ENCODE measurements around the gene WWC2.
A peak's percentile ranks its signal among the peaks of the same experiment; 100 is the strongest.

WWC2 gene

DNA sequence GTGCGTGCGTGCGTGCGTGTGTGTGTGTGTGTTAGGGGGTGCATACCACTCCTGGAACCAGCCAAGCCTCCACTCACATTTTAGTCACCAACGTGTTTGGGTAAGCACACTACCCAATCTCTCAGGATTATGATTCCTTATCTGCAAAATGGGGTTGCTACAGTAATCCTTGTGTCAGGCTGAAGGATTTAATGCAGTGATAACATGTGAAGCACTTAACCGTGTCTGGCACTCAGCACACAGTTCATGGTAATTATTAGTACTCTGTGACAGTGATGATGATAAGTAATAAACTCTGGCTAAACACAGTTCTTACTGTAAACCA is 163.7 kb downstream of the WWC2 start:
- Histone ChIP-seq H3K4me1 (ENCODE audit: control insufficient read depth, insufficient read depth, low read length) (no peaks in the 10 kb centered on the region), H3K27ac (ENCODE audit: extremely low read depth, low read depth, low read length) (no peak overlapping the region), H3K4me3 (ENCODE audit: low read depth, low read length) (no peak overlapping the region), H3K9me3 (ENCODE audit: control insufficient read depth, insufficient read depth, low read depth, low read length) (no peaks in the 10 kb centered on the region), H3K36me3 (ENCODE audit: control insufficient read depth in 2 of 2, insufficient read depth in 1 of 2, low read length in 2 of 2) (peaks cover 0 to 39% of the 10 kb centered on the region in 2 experiments; a peak in 2 of 3 replicates)
- POLR2A ChIA-PET, result no interaction called here
- no peak for TF ChIP-seq ZNF138 (tag by site-specific recombination; IDR thresholded peaks at IDR 0.05; ENCODE audit: borderline replicate concordance)
- no peak for TF ChIP-seq ZNF404 (tag by site-specific recombination; IDR thresholded peaks at IDR 0.05)
- TF ChIP-seq ZNF510 (tag by site-specific recombination; IDR thresholded peaks at IDR 0.05; ENCODE audit: insufficient replicate concordance), result no peak
- no peak for TF ChIP-seq ZNF148 (tag by site-specific recombination; IDR thresholded peaks at IDR 0.05; ENCODE audit: borderline replicate concordance)
- TF ChIP-seq, protein P1, sequence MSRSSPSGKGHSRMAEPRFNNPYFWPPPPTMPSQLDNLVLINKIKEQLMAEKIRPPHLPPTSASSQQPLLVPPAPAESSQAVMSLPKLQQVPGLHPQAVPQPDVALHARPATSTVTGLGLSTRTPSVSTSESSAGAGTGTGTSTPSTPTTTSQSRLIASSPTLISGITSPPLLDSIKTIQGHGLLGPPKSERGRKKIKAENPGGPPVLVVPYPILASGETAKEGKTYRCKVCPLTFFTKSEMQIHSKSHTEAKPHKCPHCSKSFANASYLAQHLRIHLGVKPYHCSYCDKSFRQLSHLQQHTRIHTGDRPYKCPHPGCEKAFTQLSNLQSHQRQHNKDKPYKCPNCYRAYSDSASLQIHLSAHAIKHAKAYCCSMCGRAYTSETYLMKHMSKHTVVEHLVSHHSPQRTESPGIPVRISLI (tag by site-specific recombination; IDR thresholded peaks at IDR 0.05), result no peak
- TF ChIP-seq ZNF292 (tag by site-specific recombination; IDR thresholded peaks at IDR 0.05; ENCODE audit: borderline replicate concordance, low read depth), result no peak
- no peak for TF ChIP-seq ZBTB44 (tag by site-specific recombination; IDR thresholded peaks at IDR 0.05)
- no peak for TF ChIP-seq ZNF133 (tag by site-specific recombination; IDR thresholded peaks at IDR 0.05)
- TF ChIP-seq ZNF624 (tag by site-specific recombination; IDR thresholded peaks at IDR 0.05), result no peak
- no peak for TF ChIP-seq ZNF707 (tag by site-specific recombination; IDR thresholded peaks at IDR 0.05)
- no peak for TF ChIP-seq KLF16 (tag by site-specific recombination; IDR thresholded peaks at IDR 0.05)
- no peak for TF ChIP-seq ZNF585B (tag by site-specific recombination; IDR thresholded peaks at IDR 0.05)
- TF ChIP-seq KLF9 (tag by site-specific recombination; IDR thresholded peaks at IDR 0.05; ENCODE audit: low read depth), result no peak
- TF ChIP-seq ZNF114 (tag by site-specific recombination; IDR thresholded peaks at IDR 0.05), result no peak
- no peak for TF ChIP-seq ZFP37 (tag by site-specific recombination; IDR thresholded peaks at IDR 0.05)
- TF ChIP-seq ZBTB1 (tag by site-specific recombination; IDR thresholded peaks at IDR 0.05), result no peak
- CTCF ChIA-PET, result interaction anchor here (0.5 to 3.0 kb wide), 23 partner anchors 9 to 341 kb away, joined by 3 to 49 read pairs (median 5); partner anchors contain the start of gene WWC2

DNA sequence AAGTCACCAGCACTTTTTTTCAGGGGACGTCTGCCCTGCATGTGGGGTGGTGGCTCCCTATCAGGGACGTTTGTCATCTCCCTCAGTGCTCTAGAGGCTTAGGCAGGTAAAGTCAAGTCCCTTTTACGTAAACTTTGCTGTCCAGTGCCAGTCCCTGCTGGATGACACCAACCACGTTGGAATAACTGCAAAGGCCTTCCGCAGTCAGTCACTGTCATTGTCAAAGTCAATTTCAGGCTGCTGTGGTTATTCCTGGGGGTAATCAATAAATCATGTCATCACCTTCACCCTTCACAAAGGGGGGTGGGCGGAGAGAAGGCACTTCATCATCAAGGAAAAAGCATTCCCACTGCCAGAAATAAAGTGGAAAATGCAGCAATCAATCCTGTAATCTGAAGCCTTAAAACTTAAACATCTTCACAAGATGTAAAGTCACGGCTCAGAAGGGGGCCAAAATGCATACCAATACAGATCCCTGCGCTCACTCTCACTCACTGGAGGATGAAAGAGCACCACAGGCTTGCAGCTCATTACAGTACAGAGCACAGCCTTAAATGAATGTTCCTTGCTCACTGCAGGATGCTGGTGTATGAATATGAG is 164.8 kb downstream of the WWC2 start:
- 0 out of 2 replicates have a peak, but pooled peaks have one; percentile 9 for TF ChIP-seq ZIC2 (tag by site-specific recombination; IDR thresholded peaks at IDR 0.05)
- TF ChIP-seq, protein P2, sequence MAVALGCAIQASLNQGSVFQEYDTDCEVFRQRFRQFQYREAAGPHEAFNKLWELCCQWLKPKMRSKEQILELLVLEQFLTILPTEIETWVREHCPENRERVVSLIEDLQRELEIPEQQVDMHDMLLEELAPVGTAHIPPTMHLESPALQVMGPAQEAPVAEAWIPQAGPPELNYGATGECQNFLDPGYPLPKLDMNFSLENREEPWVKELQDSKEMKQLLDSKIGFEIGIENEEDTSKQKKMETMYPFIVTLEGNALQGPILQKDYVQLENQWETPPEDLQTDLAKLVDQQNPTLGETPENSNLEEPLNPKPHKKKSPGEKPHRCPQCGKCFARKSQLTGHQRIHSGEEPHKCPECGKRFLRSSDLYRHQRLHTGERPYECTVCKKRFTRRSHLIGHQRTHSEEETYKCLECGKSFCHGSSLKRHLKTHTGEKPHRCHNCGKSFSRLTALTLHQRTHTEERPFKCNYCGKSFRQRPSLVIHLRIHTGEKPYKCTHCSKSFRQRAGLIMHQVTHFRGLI (tag by site-specific recombination; IDR thresholded peaks at IDR 0.05), result no peak
- no peaks in the 10 kb centered on the region for H3K4me1 ChIP-seq (ENCODE audit: control insufficient read depth, insufficient read depth, low read length)
- POLR2A ChIA-PET, result no interaction called here
- H3K27ac ChIP-seq (ENCODE audit: extremely low read depth, low read depth, low read length), result no peak overlapping the region
- H3K36me3 ChIP-seq (ENCODE audit: control insufficient read depth in 2 of 2, insufficient read depth in 1 of 2, low read length in 2 of 2), result peaks cover 0 to 43% of the 10 kb centered on the region in 2 experiments; a peak in 2 of 3 replicates
- H3K4me3 ChIP-seq (ENCODE audit: low read depth, low read length), result no peak overlapping the region
- no peaks in the 10 kb centered on the region for H3K9me3 ChIP-seq (ENCODE audit: control insufficient read depth, insufficient read depth, low read depth, low read length)
- CTCF ChIA-PET, result interaction anchor here (0.5 to 3.0 kb wide), 9 partner anchors 8 to 670 kb away, joined by 3 to 49 read pairs (median 7); no protein-coding TSS in a partner anchor
